NCI-H2196 treated with DMSO at 0.1 percent for 48 hours (cell line): ENCODE measurements around the gene SCN10A.

Experiments used
- DNase-seq: peaks from one replicate; lab custom pipeline; 2025; ENCODE audit not compliant: unreplicated experiment; lab: John Stamatoyannopoulos, UW

The SCN10A gene

DNA sequence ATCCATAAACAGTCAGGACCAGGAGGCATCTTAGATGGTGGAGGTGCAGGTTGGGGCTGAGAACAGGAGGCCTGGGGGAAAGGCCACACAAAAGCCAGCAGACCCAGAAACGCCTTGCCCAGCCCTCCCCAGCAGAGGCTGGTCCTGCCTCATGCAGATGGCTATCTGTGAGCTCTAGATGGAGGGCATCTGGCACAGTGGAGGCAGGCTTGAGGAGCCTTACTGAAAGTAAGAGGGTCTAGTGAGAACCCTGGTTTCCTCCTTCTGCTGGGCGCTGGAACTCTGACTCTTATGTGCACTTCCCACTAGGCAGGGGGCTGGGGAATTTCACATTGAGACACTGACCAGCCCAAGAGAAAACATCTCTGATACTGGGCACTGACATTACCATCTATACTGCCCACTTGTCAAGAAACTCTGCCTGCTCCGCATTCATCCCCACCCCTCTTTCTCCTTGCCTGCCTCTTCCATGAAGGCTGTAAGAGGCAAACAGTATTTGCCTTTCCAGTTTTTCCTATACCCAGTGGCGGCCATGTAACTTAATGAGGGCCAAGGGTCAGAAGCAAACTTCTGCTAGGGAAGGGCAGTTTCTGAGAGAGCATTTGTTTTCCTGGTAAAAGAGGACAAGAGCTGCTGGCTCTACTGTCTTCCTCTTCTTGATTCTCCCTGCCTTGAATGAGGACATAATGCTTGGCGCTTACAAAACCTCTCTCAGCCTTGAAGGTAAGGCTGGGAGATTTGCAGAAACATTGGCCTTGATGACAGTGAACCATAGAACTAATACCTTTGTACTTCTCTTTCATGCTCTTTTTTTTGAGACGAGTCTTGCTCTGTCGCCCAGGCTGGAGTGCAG lies 162.1 kb downstream of the SCN10A start:
- no peak for DNase-seq

DNA sequence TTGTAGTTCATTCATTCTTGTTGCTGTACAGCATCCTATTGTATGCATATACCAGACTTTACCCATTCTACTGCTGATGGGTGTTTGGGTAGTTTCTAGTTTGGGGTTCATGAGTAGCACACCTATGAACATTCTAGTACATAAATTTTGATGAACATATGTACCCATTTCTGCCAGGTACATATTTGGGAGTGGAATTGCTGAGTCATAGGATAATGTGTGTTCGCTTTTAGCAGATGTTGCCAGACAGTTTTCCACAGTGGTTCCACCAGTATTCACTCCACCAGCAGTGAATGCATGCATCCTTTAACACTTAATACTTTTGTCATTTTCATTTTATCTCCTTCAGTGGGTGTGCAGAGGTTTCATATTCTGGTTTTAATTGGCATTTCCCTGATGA lies 163.1 kb downstream of the SCN10A start:
- no peak for DNase-seq

DNA sequence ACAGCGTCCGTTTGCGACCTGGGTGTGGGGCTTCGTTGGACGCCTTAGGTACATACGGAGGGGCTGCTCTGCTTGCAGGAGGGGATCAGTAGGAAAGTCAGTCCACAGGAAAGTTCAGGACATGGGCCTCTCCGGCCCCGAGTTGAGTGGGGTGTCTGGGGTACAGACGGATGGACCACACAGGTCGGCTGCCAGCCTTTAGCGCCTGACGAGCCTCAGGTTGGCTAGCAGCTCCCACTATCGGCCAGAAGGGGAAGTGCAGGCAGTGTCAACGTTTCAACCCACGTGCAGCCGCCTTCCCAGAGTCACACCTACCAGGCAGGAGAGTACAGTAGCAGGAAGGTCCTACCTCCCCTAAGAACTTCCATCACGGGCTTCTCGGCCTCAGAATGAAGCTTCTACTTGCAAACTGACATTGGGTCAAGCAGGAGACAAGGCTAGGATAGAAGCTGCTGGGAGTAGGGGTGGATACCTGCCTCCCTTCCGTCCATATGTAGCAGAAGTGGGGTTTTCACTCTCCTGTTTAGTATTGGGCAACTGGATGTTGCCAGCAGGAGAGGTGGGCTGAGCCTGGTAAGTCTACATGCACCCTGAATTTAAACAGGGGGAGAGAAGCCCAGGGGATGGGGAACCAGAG lies 164.7 kb downstream of the SCN10A start:
- peak; percentile 12 for DNase-seq

DNA sequence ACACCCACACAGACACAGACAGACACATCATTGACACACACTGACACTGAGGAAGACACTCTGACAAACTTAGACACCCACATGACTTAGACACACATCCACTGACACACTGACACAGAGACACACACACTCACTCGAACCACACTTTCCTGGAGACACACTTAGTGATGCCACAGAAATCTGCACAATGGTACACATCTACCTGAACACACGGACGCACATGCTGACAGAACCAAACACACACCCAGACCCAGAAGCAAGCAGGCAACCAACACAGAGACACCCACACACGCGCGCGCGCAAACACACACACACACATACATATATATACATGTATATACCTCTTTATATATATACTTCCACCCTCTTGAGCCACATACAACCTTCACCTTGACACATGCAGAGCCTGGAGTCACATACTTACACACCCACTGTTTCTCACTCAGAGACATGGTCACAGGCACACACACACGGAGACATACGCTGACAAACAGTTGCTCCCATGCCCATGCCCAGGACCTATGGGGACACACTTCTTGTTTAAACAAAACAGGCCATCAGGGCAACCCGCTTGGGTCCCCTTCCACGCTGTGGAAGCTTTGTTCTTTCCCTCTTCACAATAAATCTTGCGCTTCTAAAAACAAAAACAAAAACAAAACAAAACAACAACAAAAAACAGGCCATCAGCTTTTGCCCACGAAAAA lies 165.6 kb downstream of the SCN10A start:
- DNase-seq, result no peak

DNA sequence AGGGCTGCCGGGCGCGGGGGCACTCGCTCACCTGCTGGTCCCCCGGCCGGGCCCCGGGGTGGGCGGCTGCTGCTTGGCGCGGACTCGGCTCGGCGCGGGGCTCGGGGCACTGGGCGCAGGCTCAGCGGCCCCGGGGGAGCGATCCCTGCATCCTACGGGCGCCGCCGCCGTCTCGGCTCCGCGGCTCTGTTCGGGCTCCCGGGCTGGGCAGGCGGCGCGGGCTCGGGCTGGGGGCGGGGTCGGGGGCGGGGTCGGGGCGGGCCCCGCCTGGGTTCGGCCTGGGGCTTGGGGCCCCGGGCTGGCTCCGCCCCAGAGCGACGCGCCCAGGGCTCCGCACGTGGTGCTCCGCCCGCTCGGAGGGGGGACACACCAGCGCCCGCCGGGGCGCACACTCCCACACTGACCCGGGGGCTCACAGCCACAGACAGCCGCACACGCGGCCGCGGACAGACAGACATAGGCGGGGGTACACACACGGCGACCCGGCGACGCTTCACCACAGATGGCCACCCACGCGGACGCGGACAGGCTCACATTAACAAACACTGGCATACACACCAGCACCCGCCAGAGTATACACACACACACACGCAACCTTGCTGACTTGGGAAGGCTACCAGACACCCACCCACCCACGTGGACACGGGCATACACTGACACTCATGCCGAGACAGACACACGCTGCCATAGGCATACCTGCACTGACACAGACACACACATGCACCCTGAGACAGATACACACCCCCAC lies 166.3 kb downstream of the SCN10A start, which contains the start of gene SCN5A:
SCN5A (minus strand) TSS at position 188 of the 748 bp plus-strand sequence. CDS start 16,380 bp downstream, outside the sequence.
- DNase-seq, result peak; percentile 2

DNA sequence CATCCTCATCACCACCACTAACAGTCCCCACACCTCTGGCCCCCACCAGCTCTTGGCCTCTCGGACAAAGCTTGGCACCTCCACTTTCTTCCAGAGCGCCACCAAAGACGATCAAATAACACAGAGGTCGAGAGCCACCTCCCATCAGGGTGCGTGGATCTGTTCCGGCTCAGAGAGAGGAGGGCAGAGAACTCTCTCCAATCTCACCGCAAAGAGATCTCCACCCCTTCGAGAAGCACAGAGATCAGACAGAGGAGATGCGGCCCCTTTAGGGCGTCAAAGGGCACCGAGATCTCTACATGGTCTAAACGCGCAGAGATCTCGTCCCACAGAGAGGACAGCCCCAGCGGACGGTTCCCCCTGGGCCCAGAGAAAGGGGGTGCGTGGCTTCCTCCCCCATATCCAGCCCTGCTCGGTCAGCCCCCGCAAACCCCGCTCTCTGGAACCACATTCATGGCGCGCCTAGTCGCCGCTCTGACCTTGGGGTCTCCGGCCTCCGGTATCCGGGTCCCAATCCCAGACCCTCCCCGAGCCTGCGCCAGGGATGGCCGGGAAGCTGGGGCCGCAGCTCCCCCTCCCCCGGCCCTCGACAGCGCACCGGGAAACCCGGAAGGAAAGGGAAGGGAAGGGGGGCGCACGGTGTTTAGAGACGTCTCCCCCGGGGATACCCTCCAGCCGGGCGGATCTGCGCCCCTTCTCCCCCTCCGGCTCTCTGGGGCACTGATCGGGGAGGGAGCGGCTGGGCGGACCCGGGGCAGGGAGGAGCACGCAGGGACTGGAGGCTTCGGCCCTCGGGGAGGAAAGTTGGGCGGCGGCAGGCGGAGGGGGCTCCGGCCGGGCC lies 167.1 kb downstream of the SCN10A start:
- DNase-seq, result no peak

DNA sequence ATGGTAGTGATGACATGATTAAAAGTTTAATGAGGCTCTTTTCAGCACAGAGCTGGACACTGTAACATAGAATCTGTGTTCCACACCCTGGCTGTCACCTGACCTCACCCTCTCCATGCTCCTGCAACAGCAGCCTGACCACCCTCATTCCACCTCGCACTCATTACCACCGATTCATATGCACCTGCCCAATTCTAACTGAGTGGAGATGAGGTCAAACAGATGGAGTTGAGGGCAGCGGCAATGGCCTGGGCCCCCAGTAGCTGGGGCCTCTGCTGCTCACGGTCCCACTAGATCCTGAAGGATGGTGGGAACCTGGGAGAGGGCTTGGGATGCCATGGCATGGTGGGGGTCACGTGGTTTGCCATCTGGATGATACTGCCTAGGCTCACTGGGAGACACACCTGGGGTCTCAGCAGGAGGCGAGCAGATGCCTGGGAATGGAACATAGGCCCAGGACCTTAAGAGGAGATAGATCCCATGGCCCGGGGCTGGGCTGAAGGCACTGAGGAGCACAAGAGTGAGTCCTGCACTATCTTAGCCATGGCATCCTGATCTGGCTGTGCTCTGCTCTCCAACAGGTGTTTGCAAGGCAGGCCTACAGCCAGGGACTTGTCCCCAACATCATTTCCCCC lies 167.9 kb downstream of the SCN10A start:
- no peak for DNase-seq

DNA sequence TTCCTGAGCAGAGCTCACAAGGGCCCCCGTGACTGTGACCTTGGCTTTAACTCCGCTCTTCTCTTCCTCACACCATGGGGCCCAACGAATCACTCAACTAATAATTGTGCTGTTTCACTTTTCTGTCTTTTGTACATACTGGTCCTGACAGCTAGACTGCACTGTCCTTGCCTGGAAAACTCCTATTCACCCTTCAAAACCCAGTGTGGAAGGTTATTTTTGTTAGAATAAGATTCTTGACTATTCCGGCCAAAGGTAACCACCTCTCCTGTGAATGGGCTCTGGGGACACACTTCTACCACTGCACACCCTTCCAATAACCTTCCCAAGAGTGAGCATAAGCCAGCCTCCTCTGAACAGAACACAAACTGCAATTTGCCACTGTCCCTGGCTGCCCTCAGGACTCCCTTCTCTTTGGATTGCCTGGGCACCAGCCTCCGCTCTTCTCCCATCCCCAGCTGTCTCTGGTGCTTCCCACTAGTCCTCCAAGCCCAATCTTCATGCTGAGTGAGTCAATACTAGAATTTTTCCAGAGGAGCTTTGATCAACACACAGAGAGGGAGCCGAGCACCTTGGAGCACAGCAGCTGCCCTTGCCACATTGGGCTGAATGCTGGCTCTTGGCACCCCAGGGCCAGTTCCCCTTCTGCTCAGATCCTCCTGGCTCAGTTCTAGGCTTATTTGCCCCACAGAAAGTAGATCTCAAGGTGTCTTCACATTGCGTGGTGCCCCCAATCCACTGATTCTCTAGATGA lies 168.6 kb downstream of the SCN10A start:
- no peak for DNase-seq
